NOMO-1 treated with dmso at 0.1 percent for 144 hours (cell line): ENCODE measurements around the gene MAMDC4.
"Not testable (repeated sequence)": the region's sequence is repeated elsewhere in the genome, so short reads cannot be mapped to it uniquely, and the experiment has no call there.

Experiments
- DNase-seq: peaks from one replicate; lab custom pipeline; 2025; ENCODE audit not compliant: unreplicated experiment; lab: John Stamatoyannopoulos, UW

The MAMDC4 gene

GRCh38 chr9:136860529-136860928 is 8.4 kb downstream of the MAMDC4 start:
- no peak for DNase-seq

DNA sequence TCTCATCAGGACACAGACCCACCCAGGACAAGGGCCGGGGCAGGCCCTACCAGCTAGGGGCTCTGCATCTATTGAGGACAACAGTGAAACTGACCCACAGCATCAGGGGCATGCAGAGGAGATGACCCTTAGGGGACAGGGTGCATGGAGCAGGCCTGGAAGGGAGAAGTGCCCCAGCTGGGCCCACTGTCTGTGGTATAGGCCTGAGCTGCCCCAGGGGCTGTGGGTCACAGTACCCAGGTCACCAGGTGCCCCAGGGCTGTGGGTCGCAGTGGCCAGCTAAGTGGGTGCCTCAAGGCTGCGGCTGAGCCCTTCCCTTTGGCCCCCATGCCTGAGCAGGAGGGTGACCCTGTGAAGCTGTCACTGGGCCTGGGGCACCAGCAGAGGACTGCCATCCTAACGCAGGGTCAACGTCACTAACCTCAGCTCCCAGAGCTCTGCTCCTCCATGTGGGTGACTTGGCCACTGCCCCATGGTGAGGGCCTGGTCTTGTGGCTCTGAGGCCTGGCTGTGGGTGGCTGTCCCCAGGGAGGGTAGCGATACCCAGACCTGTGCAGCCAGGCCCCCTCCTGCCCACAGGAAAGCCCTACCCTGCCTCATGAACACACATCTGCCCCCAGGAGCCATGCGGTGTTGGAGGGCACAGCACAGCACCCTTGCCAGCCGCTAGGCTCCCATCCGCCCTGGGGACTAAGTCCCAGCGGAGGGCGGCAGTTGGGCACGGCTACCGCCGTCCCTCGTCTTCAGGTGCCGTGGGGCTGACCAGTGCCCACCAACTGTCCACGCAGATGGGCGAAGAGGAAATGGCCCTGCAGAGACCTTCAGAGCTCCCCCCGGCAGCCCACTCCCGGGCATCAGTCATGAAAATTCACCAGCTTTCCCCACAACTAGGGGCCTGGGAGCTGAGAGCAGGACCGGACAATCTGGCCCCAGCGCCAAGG is 9.1 kb downstream of the MAMDC4 start:
- DNase-seq, result no peak

DNA sequence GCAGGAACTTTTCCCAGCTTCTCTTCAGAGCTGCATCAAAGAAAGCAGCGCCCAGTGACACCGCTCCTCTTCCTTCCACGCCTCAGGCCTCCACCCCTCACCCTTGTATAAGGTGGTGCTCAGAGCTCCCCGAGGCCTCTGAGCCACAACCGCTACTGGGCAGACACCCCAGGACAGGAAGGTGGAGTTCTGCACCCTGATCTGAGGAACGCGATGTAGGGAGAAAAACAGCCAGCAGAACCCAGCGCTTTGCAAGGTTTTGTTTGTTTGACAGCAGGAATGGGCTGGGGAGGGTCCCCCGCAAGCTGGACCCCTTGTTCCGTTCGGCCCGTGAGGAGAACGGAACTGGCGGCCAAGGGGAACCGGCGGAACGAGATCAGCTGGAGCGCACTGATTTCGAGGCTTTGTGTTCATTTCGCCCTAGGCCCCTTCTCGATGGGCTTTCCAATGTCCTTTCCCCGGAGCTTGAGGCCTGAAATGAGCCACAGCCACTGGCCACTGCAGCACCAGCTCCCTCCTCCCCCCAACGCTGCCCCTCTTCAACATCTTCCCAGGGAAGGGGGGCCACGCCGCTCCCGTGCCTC is 9.8 kb downstream of the MAMDC4 start:
- no peak for DNase-seq

DNA sequence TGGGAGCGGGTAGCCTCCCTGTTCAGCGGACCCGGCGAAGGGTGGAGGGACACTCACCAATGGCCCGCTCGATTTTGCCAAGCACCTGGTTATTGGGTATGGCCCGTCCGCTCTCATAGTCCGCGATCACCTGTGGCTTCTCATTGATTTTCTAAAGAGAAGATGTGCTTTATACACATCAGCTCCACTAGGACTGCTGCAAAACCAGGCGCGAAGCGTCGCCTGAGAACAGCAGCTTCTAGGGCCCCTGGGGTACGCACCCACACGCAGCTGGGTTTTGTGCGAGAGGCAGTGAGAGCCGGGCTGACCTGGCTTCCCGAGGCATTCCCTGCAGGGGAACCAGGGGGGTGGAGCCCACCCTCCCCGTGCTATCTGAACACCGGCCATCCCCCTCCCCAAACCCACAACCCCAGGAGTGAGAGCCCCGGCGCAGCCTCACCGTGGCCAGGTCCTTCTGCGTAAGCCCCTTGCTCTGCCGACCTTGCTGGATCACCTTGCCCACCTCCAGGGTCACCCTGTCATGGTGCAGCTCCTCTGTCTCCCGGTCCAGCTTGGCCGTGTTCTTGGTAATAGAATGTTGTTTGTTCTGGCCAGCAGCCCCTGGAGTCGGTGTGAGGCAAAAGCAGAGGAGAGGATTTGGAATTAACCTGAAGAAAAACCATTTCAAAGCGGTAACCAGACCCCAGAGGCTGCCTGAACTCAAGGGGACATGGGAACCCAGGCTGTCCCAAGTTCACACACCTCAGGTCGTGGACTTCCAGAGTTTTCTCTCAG is 10.9 kb downstream of the MAMDC4 start:
- DNase-seq, result no peak

DNA sequence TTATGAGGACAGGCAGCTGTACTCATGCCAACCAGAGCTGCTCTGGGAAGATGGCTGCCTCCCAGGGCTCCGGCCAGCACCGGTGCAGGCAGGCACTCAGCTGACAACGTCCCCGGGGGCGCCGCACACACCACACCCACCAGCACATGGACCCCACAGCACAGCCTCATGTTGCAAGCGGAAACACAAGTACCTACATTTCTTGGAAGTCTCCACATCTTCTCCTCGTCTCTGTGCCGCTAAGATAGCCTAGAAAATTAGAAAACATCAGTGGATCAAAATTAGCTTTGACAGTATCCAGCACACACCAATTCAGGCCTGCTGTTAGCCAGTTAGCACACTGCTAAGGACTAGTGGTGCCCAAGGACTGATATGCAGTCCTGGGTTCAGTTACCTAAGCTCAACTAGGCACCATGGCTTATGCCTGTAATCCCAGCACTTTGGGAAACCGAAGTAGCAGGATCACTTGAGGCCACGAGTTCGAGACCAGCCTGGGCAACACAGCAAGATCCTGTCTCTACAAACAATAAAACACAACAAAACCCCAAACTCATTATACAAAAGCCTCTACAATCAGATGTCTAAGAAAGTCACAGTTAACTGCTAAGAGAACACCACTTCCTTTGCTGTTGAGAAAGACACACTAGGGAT is 11.6 kb downstream of the MAMDC4 start:
- no peak for DNase-seq

DNA sequence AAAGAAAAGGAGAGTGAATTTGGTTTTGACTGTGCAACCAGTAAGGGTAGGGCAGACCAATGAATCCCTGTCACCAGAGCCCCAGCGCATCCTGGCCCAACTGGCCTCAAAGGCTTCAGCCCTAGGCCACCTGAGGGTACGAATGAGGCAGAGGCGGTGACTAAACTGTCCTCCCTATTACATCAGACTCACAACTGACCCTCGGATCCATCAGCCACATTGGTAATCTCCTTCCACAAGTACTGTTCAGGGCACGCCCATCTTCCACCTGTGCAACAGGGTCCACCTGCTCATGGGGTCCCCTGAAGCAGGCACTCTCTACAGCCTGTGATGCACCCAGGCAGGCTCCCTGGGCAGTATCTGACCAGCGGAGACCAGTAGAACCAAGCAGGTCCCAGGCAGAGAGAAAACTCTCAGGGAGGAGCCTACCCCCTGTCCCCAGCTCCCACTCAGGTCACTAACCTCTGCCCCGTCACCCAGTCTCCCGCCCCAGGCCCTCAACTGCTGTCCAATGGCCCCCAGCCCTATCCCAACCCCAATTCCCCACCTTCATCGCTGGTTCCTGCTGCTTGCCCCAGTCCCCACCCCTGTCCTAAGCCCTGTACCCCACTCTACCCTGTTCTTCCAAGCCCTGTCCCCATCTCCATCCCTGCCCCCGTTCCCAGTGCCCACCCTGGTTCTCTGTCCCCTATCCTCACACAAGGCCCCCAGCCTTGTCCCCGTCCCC is 13.1 kb downstream of the MAMDC4 start:
- DNase-seq, result no peak

- DNase-seq, result no peak
Observed at GRCh38 chr9:136865768-136866103, 13.6 kb downstream of the MAMDC4 start.

DNA sequence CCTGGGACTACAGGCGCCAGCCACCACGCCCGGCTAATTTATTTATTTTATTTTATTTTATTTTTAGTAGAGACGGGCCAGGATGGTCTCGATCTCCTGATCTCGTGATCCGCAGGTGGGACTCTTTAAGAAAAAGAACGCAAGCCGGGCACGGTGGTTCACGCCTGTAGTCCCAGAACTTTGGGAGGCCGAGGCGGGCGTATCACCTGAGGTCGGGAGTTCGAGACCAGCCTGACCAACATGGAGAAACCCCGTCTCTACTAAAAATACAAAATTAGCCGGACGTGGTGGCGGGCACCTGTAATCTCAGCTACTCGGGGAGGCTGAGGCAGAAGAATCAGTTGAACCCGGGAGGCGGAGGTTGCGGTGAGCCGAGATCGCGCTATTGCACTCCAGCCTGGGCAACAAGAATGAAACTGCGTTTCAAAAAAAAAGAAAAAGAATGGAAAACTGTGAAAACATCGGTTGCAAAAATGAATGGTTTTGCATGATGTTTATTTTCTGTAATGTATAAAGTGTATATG is 14.8 kb downstream of the MAMDC4 start:
- DNase-seq, result not testable (repeated sequence)

- no peak for DNase-seq
Observed at GRCh38 chr9:136867480-136867879, 15.3 kb downstream of the MAMDC4 start.

- no peak for DNase-seq
Observed at GRCh38 chr9:136867917-136868316, 15.8 kb downstream of the MAMDC4 start.

- no peak for DNase-seq
Observed at GRCh38 chr9:136868644-136869043, 16.5 kb downstream of the MAMDC4 start.

GRCh38 chr9:136869611-136870010 is 17.5 kb downstream of the MAMDC4 start:
- DNase-seq, result not testable (repeated sequence)

GRCh38 chr9:136875155-136875554 is 23.0 kb downstream of the MAMDC4 start:
- no peak for DNase-seq

- no peak for DNase-seq
Observed at GRCh38 chr9:136876476-136876875, 24.3 kb downstream of the MAMDC4 start.

DNA sequence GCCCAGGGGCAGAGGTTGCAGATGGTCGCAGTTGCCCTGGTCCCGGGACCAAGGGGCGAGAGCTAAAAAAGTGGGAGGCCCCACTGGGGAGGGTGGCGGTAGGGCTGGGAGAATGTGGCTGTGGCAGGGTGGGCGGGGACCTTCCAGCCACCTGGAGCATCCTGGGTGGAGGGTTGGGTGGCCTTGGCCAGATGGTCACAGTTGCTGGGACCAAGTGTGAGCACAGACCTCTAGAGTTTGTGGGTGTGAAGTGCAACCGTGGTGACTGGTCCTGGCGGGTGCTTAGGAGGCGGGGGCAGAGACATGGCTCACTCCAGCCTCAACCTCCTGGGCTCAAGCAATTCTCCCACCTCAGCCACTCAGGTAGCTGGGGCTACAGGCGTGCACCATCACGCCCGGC is 28.5 kb downstream of the MAMDC4 start:
- no peak for DNase-seq

DNA sequence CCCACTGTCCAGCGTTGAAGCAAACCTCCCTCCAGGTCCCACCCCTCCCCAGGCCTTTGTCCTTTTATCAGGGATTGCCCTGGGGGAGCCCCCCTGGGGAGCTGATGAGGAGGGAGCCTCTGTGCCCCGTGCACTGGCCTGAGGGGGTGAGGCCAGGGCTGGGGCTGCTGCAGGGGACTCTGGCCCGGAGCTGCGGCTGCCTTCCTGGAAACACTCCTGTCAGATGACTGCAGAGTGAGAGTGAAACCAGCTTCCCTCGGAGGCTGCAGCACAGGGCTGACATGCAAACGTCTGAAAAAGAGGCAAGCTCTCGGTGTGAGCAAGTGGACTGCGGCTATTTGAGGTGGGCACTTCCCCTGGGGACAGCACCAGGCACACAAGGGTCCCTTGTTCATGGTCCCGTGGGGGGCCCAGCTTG is 29.6 kb downstream of the MAMDC4 start:
- no peak for DNase-seq

- peak; percentile 15 for DNase-seq
Observed at GRCh38 chr9:136882109-136882946, 30.2 kb downstream of the MAMDC4 start.

- DNase-seq, result not testable (repeated sequence)
Observed at GRCh38 chr9:136882947-136883283, 30.8 kb downstream of the MAMDC4 start.

DNA sequence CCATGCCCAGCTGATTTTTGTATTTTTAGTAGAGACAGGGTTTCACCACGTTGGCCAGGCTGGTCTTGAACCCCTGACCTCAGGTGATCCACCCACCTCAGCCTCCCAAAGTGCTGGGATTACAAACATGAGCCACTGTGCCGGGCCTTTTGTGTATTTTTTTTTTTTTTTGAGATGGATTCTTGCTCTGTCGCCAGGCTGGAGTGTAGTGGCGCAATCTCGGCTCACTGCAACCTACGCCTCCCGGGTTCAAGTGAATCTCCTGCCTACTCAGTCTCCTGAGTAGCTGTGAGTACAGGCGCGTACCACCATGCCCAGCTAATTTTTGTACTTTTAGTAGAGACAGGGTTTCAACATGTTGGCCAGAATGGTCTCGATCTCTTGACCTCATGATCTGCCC is 31.5 kb downstream of the MAMDC4 start:
- DNase-seq, result not testable (repeated sequence)
